Neuronal stem cell (in vitro differentiated cells): Measurements from ENCODE around the gene CPNE4.

ENCODE experiments used
- DNase-seq: peaks from one replicate; pipeline ENCODE4 v3.0.0-alpha.2; 2013; ENCODE audit warnings: low spot score
- H2AFZ ChIP-seq: one replicate; pipeline ENCODE4 v1.6.1; 2013; ENCODE audit warnings: mild to moderate bottlenecking, low read length, inconsistent platforms
- H2AK5ac ChIP-seq: 2 replicates; pipeline ENCODE4 v1.6.1; 2013; ENCODE audit warnings: low read depth, mild to moderate bottlenecking, inconsistent platforms, low read length, moderate library complexity, mixed read lengths
- H2BK120ac ChIP-seq: 2 replicates; pipeline ENCODE4 v1.6.1; 2013; ENCODE audit warnings: low read depth, mild to moderate bottlenecking, inconsistent platforms, low read length, moderate library complexity, mixed read lengths
- H2BK12ac ChIP-seq: one replicate; pipeline ENCODE4 v1.6.1; 2013; ENCODE audit warnings: low read length, inconsistent platforms
- H2BK15ac ChIP-seq: 2 replicates; pipeline ENCODE4 v1.6.1; 2013; ENCODE audit warnings: mild to moderate bottlenecking, low read length, inconsistent platforms, mixed read lengths
- H2BK5ac ChIP-seq: one replicate; pipeline ENCODE4 v1.6.1; 2013; ENCODE audit warnings: inconsistent platforms, mild to moderate bottlenecking, low read length, moderate library complexity
- H3K14ac ChIP-seq: one replicate; pipeline ENCODE4 v1.6.1; 2013; ENCODE audit warnings: low read length, inconsistent platforms
- H3K18ac ChIP-seq: 2 replicates; pipeline ENCODE4 v1.6.1; 2013; ENCODE audit warnings: low read length, inconsistent platforms
- H3K23ac ChIP-seq: 2 replicates; pipeline ENCODE4 v1.6.1; 2013; ENCODE audit warnings: low read depth, mild to moderate bottlenecking, mixed read lengths, low read length, inconsistent platforms; ENCODE audit not compliant: poor library complexity
- H3K27ac ChIP-seq: replicated peaks from 3 replicates; pipeline ENCODE4 v1.5.1; 2013; ENCODE audit warnings: low read length, inconsistent platforms
- H3K27me3 ChIP-seq, 3 experiments: 2 replicates each; pipeline ENCODE4 v1.6.1; 2013; ENCODE audit warnings: low read length in 3 of 3, mild to moderate bottlenecking in 2 of 3, inconsistent platforms in 1 of 3, low read depth in 1 of 3, mixed read lengths in 1 of 3, moderate library complexity in 1 of 3; ENCODE audit not compliant: control insufficient read depth in 3 of 3, insufficient read depth in 3 of 3
- H3K36me3 ChIP-seq, 2 donors: replicated peaks in 1 of 2; 2 replicates each; pipeline ENCODE4 v1.6.1; 2013; ENCODE audit warnings: low read length in 2 of 2; ENCODE audit not compliant: control insufficient read depth in 2 of 2, insufficient read depth in 2 of 2
- H3K4ac ChIP-seq: 2 replicates; pipeline ENCODE4 v1.6.1; 2013; ENCODE audit warnings: inconsistent platforms, mild to moderate bottlenecking, low read length, moderate library complexity
- H3K4me1 ChIP-seq, 2 donors: 1 replicate in 1 of 2; 2 replicates in 1 of 2; pipeline ENCODE4 v1.6.1; 2013; ENCODE audit warnings: low read length in 2 of 2, low read depth in 1 of 2; ENCODE audit not compliant: control insufficient read depth in 2 of 2, insufficient read depth in 1 of 2
- H3K4me2 ChIP-seq: one replicate; pipeline ENCODE4 v1.6.1; 2013; ENCODE audit warnings: mild to moderate bottlenecking, low read length, inconsistent platforms; ENCODE audit not compliant: insufficient read depth, poor library complexity, severe bottlenecking
- H3K4me3 ChIP-seq, 2 donors: 2 replicates each; pipeline ENCODE4 v1.5.1; 2013; ENCODE audit warnings: low read length in 2 of 2, mild to moderate bottlenecking in 2 of 2, inconsistent platforms in 1 of 2, moderate library complexity in 1 of 2
- H3K79me1 ChIP-seq: one replicate; pipeline ENCODE4 v1.6.1; 2013; ENCODE audit warnings: low read depth, mild to moderate bottlenecking, inconsistent platforms, low read length, moderate library complexity
- H3K9ac ChIP-seq: one replicate; pipeline ENCODE4 v1.6.1; 2013; ENCODE audit warnings: mild to moderate bottlenecking, low read depth, low read length, inconsistent platforms; ENCODE audit not compliant: poor library complexity
- H3K9me3 ChIP-seq, 2 donors: replicated peaks in 1 of 2; 2 replicates each; pipeline versions ENCODE3 to v1.6.1; 2013; ENCODE audit warnings: low read length in 2 of 2, mild to moderate bottlenecking in 2 of 2, inconsistent platforms in 1 of 2, low read depth in 1 of 2, mixed read lengths in 1 of 2, moderate library complexity in 1 of 2; ENCODE audit not compliant: control insufficient read depth in 2 of 2, insufficient read depth in 1 of 2
- H4K8ac ChIP-seq: one replicate; pipeline ENCODE4 v1.6.1; 2013; ENCODE audit warnings: low read depth, mild to moderate bottlenecking, inconsistent platforms, low read length, moderate library complexity
- H4K91ac ChIP-seq: one replicate; pipeline ENCODE4 v1.6.1; 2013; ENCODE audit warnings: low read length, low read depth, mild to moderate bottlenecking, inconsistent platforms; ENCODE audit not compliant: poor library complexity
- WGBS, 2 donors: extraction: QIAGEN DNeasy Blood & Tissue Kit; methylation state at CpG; one replicate each; pipeline ENCODE4 v1.1.7; 2013; ENCODE audit warnings: missing lambda C conversion rate in 2 of 2, mixed read lengths in 1 of 2; ENCODE audit not compliant: insufficient read length in 2 of 2, insufficient replicate concordance in 1 of 2; ENCODE audit errors: extremely low coverage in 2 of 2; 5-methylcytosine and 5-hydroxymethylcytosine counted together

Gene CPNE4

DNA sequence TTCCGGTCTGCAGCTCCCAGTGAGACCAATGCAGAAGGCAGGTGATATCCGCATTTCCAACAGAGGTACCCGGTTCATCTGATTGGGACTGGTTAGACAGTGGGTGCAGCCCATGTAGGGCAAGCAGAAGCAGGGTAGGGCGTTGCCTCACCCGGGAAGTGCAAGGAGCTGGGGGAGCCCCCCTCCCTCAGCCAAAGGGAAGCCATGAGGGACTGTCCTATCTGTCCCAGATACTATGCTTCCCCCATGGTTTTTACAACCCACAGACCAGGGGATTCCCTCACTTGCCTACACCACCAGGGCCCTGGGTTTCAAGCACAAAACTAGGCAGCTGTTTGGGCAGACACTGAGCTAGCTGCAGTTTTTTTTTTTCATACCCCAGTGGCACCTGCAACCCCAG is 71.8 kb downstream of the CPNE4 start:
- peak overlapping the region; percentile 27 for H3K18ac ChIP-seq
- no peak overlapping the region for H3K4me3 ChIP-seq
- H2AFZ ChIP-seq = peak overlapping the region; percentile 2
- no peak overlapping the region for H3K27ac ChIP-seq
- H4K8ac ChIP-seq = no peak overlapping the region
- H2AK5ac ChIP-seq = peak overlapping the region; percentile 61
- no CpG with 5 or more reads among the region's 5 CpGs for WGBS, 2 donors
- H3K4ac ChIP-seq = no peak overlapping the region
- H4K91ac ChIP-seq = no peak overlapping the region
- no peaks in the 10 kb centered on the region for H3K27me3 ChIP-seq
- no peak overlapping the region for H3K14ac ChIP-seq
- H2BK12ac ChIP-seq = no peak overlapping the region
- H3K79me1 ChIP-seq = no peaks in the 10 kb centered on the region
- no peak for DNase-seq
- no peaks in the 10 kb centered on the region for H3K36me3 ChIP-seq
- no peak overlapping the region for H2BK120ac ChIP-seq
- H3K23ac ChIP-seq = no peak overlapping the region
- no peak overlapping the region for H2BK5ac ChIP-seq
- H2BK15ac ChIP-seq = no peak overlapping the region
- no peak overlapping the region for H3K4me2 ChIP-seq
- H3K9me3 ChIP-seq = no peaks in the 10 kb centered on the region
- peaks cover 3 to 5% of the 10 kb centered on the region in 2 donors for H3K4me1 ChIP-seq
- no peak overlapping the region for H3K9ac ChIP-seq

DNA sequence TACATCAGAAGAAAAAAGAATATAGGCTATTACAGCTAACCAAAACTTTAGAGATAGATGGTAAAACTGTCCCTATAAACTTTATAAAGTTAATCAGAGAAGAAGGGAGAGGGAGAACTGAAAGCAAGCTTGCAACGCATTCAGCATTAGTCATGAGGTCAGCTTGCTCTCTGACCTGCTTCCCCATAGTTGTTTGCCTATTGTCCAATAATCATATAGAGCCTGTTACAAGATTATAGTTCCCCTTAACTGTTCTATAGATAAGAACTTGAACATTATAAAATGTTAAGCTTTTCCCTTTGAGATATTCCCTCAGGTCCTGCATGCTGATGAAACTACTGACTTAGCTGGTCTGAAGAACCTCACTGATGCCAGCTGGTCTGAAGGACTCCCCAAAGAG is 74.5 kb downstream of the CPNE4 start:
- H3K9ac ChIP-seq = no peak overlapping the region
- H2BK120ac ChIP-seq = no peak overlapping the region
- H3K4me1 ChIP-seq = peaks cover 6 to 13% of the 10 kb centered on the region in 2 donors
- no peak overlapping the region for H2AFZ ChIP-seq
- no peaks in the 10 kb centered on the region for H3K36me3 ChIP-seq
- H2AK5ac ChIP-seq = no peak overlapping the region
- H4K8ac ChIP-seq = no peak overlapping the region
- H3K18ac ChIP-seq = no peak overlapping the region
- no peak for DNase-seq
- no peak overlapping the region for H3K4ac ChIP-seq
- H3K9me3 ChIP-seq = peaks cover 0 to 1% of the 10 kb centered on the region in 2 donors
- no peak overlapping the region for H4K91ac ChIP-seq
- H3K4me3 ChIP-seq = no peak overlapping the region
- no CpG with 5 or more reads among the region's 1 CpG for WGBS, 2 donors
- no peak overlapping the region for H2BK15ac ChIP-seq
- no peak overlapping the region for H3K23ac ChIP-seq
- H2BK5ac ChIP-seq = no peak overlapping the region
- H3K27ac ChIP-seq = no peak overlapping the region
- no peaks in the 10 kb centered on the region for H3K79me1 ChIP-seq
- H3K27me3 ChIP-seq = no peaks in the 10 kb centered on the region
- no peak overlapping the region for H3K14ac ChIP-seq
- H2BK12ac ChIP-seq = no peak overlapping the region
- no peak overlapping the region for H3K4me2 ChIP-seq

DNA sequence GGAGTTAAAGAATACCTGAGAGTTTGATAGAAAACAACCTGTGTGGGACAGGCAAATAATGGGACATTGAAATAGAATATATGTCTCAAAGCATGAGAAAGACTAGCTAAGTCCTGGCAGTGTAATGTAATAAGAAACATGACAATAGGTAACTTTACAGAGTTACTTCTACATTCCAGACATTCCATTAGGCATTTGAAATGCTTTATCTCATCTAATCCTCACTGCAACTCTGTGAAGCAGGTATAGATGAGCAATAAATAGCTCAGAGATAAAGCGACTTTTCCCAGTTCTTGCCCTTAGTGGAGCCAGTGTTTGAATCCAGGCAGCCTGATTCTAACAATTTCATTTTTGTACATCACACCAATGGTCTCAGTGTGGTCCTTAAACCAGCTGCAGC is 76.8 kb downstream of the CPNE4 start:
- Histone ChIP-seq H3K27me3 (no peaks in the 10 kb centered on the region), H3K36me3 (no peaks in the 10 kb centered on the region), H3K27ac (peak overlapping the region; percentile 51), H2BK15ac (no peak overlapping the region), H2BK5ac (no peak overlapping the region), H3K18ac (peak overlapping the region; percentile 35), H3K79me1 (no peaks in the 10 kb centered on the region), H2AK5ac (no peak overlapping the region), H2AFZ (peak overlapping the region; percentile 69), H4K91ac (no peak overlapping the region), H3K23ac (no peak overlapping the region), H2BK12ac (no peak overlapping the region), H3K4me1 (peaks cover 4 to 13% of the 10 kb centered on the region in 2 donors), H3K4ac (no peak overlapping the region), H3K4me3 (no peak overlapping the region), H3K4me2 (no peak overlapping the region), H3K9ac (no peak overlapping the region), H2BK120ac (no peak overlapping the region), H4K8ac (no peak overlapping the region), H3K9me3 (peaks cover 0 to 1% of the 10 kb centered on the region in 2 donors), H3K14ac (no peak overlapping the region)
- DNase-seq = no peak
- WGBS, 2 donors = no CpG with 5 or more reads among the region's 1 CpG

DNA sequence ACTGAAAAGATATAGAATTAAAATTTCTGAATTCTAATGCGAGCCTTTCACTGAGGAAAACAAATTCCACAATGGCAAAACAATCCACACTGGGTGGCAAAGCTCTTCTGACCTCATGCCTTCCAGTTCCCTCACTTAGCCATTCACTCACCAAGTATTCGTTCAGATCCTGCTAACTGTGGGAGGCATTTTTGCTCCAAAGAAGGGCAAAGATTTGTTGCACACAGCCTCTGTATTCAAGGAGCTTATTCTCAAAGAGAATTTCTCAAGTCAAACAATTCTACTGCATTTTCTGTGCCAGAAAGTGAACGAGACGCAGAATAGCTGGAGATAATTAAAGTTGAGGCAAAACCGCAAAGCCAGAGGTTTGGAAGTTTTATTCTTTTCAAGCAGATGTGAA is 77.3 kb downstream of the CPNE4 start:
- Histone ChIP-seq H3K23ac (no peak overlapping the region), H2BK120ac (no peak overlapping the region), H2BK15ac (no peak overlapping the region), H4K8ac (no peak overlapping the region), H2BK12ac (no peak overlapping the region), H3K14ac (no peak overlapping the region), H3K36me3 (no peaks in the 10 kb centered on the region), H3K4me2 (no peak overlapping the region), H2AFZ (peak overlapping the region; percentile 69), H3K4me3 (no peak overlapping the region), H4K91ac (no peak overlapping the region), H3K27ac (peak overlapping the region; percentile 51), H3K4me1 (peaks cover 4 to 13% of the 10 kb centered on the region in 2 donors), H3K27me3 (no peaks in the 10 kb centered on the region), H3K4ac (no peak overlapping the region), H3K79me1 (no peaks in the 10 kb centered on the region), H2BK5ac (no peak overlapping the region), H3K9ac (no peak overlapping the region), H2AK5ac (no peak overlapping the region), H3K9me3 (peaks cover 0 to 1% of the 10 kb centered on the region in 2 donors), H3K18ac (no peak overlapping the region)
- WGBS, 2 donors = no CpG with 5 or more reads among the region's 5 CpGs
- no peak for DNase-seq
